Left renal cortex interstitium (tissue), 4 donors: ENCODE measurements around the gene YJEFN3. TPM values are rescaled to one million over a fixed set of nuclear protein-coding genes. Genes with fewer than 3 reads are reported as not detected.

Experiments
- DNase-seq, 4 donors: peaks; one replicate each; pipeline ENCODE4 v3.0.0-alpha.2; 2013; ENCODE audit warnings: low read depth in 4 of 4, low spot score in 2 of 4, missing footprints in 1 of 4
- polyA plus RNA-seq, 4 donors: library from polyadenylated mRNA; unstranded; fragments of 120-200 nt; gene quantifications; one replicate each; pipeline ENCODE4 v1.2.1, GENCODE V29; 2013; ENCODE audit not compliant: insufficient read length in 4 of 4

Gene YJEFN3
- polyA plus RNA-seq, 4 donors: 3.2 to 14.2 (median 8.5) TPM

GRCh38 chr19:19549804-19550464, 21.2 kb downstream of the YJEFN3 start:
- no peak for DNase-seq

GRCh38 chr19:19550485-19550929, 21.8 kb downstream of the YJEFN3 start:
- no peak for DNase-seq

- DNase-seq: no peak
These were observed 22.5 kb downstream of the YJEFN3 start for GRCh38 chr19:19550972-19551852.

GRCh38 chr19:19551853-19552192, 23.1 kb downstream of the YJEFN3 start:
- no peak for DNase-seq

GRCh38 chr19:19552798-19553197, 24.1 kb downstream of the YJEFN3 start:
- no peak for DNase-seq

GRCh38 chr19:19553670-19554069, 25.0 kb downstream of the YJEFN3 start:
- no peak for DNase-seq

GRCh38 chr19:19554074-19555023, 25.6 kb downstream of the YJEFN3 start:
- no peak for DNase-seq

- no peak for DNase-seq
These were observed 29.3 kb downstream of the YJEFN3 start for GRCh38 chr19:19558055-19558454.

GRCh38 chr19:19558636-19559035, 29.9 kb downstream of the YJEFN3 start:
- no peak for DNase-seq

GRCh38 chr19:19559931-19560330, 31.2 kb downstream of the YJEFN3 start:
- DNase-seq: no peak

GRCh38 chr19:19561946-19562664, 33.4 kb downstream of the YJEFN3 start:
- no peak for DNase-seq

GRCh38 chr19:19562665-19563347, 34.1 kb downstream of the YJEFN3 start:
- no peak for DNase-seq

- no peak for DNase-seq
These were observed 34.7 kb downstream of the YJEFN3 start for GRCh38 chr19:19563348-19563848.

- no peak for DNase-seq
These were observed 37.6 kb downstream of the YJEFN3 start for GRCh38 chr19:19566306-19566705.

GRCh38 chr19:19567391-19567790, 38.7 kb downstream of the YJEFN3 start:
- no peak for DNase-seq

GRCh38 chr19:19568802-19569756, 40.4 kb downstream of the YJEFN3 start:
- DNase-seq: no peak

GRCh38 chr19:19570571-19570970, 41.9 kb downstream of the YJEFN3 start:
- DNase-seq: no peak

- no peak for DNase-seq
These were observed 42.5 kb downstream of the YJEFN3 start for GRCh38 chr19:19571071-19571786.
